UCSD-AML1 (cell line): Measurements from ENCODE around the gene RNF113B.

Source experiments
- DNase-seq: peaks from one replicate; lab custom pipeline; 2025; ENCODE audit not compliant: unreplicated experiment; lab: John Stamatoyannopoulos, UW

The RNF113B gene

DNA sequence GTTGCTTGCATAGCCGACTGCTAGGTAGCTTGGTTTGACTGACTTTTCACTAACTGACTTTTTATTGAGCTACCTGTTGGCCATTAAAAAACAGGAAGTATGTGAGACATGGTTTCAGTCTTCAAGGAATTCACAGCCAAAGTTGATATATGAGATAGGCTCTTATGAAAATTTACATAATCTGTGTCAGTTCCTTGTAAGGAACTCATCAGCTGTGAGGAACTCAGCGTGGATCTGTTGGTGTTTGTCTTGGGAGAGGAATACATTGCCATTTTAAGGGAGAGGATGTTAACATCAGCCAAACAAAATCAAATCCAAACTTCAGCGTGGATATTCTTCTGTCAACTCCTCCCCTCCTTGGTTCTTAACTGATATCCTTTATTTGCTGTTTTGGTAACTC lies 2.0 kb downstream of the RNF113B start:
- DNase-seq = no peak

DNA sequence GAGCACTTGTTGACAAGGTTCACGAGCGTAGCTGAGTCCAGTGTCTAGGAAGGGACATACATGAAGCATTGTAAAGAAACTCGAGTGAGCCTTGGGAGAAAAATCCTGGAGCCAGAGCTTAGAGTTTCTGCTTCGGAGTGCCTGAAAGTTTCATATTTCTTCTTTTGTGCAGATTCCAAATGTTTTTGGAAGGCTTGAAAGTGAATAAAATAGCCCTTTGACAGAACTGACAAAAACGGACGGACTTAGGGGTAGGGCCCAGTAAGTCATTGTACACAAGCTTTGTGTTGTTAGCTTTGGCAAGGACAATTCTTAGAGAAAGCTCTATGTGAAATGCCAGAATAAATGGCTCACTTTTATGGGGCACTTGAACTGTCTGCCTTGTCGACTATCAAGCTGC lies 2.8 kb downstream of the RNF113B start:
- no peak for DNase-seq

- no peak for DNase-seq
Measured at GRCh38 chr13:98173431-98174152, 3.5 kb downstream of the RNF113B start.

- no peak for DNase-seq
Measured at GRCh38 chr13:98172590-98173422, 4.3 kb downstream of the RNF113B start.

DNA sequence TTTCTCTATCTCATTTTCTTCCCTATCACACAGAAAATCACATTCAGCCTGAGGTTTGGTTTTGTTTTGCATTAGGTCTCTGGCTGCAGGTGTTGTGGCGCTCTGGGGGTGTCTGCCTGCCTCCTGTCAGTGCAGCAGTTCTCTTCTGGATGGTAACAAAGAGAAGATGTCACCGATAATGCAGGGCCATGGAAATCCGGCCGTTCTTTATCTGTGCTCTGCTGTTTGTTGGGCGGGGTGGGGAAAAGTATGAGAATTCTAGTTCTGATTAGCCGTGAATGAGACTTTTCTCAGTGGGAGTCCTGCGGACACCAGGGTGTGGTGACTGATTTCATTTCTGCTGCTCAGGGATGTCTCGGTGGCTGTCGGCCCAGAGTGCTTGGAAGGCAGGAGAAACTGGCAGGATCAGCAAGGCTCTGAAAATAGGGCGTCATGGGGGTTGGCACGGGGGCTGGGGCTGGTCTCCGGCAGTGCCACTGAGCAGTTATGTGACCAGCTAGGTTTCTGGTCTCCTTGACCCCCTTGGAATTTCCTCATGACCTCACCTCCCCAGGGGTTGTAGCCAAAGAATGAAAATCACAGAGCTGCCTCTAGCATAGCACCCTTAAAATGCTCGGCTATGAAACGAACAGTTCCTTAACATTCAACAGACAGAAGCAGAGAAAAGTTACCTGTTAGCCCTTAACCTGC lies 5.0 kb downstream of the RNF113B start:
- DNase-seq = no peak

- no peak for DNase-seq
Measured at GRCh38 chr13:98169331-98169730, 7.7 kb downstream of the RNF113B start.

DNA sequence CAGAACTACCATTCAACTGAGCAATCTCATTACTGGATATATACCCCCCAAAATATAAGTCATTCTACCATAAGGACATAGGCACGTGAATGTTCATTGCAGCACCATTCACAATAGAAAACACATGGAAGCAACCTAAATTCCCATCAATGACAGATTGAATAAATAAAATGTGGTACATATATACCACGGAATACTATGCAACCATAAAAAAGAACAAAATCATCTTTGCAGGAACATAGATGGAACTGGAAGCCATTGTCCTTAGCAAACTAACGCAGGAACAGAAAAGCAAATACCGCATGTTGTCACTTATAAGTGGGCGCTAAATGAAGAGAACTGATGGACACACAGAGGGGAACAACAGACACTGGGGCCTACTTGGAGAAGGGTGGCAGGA lies 14.1 kb downstream of the RNF113B start:
- no peak for DNase-seq

DNA sequence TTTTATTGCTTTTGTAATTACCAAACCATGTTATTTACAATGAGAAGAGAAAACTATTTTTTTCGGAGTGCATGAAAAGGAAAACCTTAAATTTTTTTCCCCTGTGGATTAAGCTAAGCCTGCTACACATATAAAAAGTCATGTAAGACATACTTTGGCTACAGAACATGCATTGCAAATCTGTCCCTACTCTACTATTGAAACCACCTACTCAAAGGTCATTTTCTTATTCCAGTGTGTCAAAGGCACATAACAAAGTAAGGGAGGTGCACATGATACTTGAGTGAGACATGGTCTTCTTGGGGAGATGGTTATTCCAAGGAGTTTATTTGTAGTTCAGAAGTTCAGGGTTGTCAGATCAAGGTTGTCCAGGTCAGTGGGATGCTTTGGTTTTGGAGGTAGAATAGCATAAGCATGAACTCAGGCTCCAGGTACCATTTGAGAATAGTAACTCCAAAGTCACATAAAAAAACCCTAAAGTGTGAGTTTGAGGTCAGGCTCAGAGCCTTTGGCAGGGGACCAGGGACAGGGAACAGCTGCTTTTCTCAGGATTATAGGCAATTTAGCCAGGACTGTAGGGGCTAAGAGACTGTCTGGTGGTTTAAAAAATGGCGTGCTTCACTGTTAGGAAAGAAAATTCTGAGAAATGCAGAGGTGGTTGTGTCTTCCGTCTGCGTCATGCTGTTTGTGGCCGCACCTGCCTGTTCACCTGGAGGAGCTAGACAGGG lies 18.7 kb downstream of the RNF113B start:
- DNase-seq = no peak

GRCh38 chr13:98157609-98158008 lies 19.5 kb downstream of the RNF113B start:
- DNase-seq = no peak

- no peak for DNase-seq
Measured at GRCh38 chr13:98157188-98157587, 19.9 kb downstream of the RNF113B start.

DNA sequence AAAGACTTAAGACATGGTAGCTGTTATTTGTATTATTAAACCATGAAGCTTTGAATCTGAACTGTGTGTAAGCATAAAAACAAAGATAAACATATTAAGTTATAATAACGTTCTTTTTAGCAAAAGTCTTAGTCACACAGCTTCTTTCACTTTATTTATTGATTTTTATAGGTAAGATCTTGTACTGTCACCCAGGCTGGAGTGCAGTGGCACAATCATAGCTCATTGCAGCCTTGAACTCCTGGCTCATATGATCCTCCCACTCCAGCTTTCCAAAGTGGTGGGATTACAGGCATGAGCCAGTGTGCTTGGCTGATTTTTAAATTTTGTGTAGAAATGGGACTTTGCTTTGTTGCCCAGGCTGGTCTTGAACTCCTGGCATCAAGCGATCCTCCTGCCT lies 20.8 kb downstream of the RNF113B start:
- DNase-seq = no peak

GRCh38 chr13:98155475-98156109 lies 21.5 kb downstream of the RNF113B start:
- DNase-seq = no peak

- no peak for DNase-seq
Measured at GRCh38 chr13:98150832-98151479, 26.1 kb downstream of the RNF113B start.

- DNase-seq = no peak
Measured at GRCh38 chr13:98147521-98147920, 29.5 kb downstream of the RNF113B start.

DNA sequence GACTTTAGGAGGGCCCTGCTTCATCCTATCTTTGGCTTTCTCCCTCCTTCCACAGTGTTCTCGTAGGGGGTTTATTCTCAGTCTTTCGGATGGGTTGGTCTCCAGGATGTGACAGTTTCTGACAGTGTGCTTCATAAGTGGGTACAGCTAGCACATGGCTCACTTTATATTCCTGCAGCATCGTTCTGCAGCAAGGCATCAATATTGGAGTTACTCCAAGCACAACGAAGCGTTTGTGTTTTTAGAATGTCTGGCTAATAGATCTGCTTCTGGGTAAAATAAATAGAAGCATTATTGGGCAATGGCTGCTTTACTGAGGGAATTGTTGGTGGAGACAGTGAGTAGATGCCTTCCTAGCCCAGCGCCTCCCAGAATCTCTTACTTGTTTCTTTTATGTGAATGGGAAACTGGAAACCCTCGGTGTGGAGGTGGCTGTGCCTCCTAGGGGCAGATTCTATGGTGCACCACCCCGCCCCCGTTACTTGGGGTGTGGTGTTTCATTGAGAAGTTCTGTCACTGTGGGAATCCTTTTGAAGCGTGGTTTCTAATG lies 32.2 kb downstream of the RNF113B start:
- no peak for DNase-seq

GRCh38 chr13:98144027-98144741 lies 32.9 kb downstream of the RNF113B start:
- DNase-seq = no peak

DNA sequence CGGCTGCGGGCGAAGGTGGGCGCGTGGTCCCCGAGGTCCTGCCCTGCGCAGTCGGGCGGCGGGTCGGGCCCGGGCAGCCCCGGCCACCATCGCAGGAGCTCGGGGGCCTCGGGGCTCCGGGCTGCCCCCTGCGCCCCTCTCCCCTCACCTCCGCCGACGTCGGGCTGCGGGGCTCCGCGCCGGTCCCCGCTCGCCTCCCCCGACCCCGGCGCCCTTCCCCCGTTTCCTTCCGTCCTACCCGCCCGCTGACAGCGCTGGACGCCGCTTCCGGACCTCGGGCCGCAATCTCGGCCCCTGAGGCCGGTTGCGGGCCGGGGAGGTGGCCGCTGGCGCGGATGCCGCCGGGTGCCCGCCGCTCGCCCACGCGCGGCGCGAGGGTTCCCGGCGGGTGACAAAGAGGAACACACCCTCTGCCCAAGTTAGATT lies 33.5 kb downstream of the RNF113B start:
- DNase-seq = no peak

DNA sequence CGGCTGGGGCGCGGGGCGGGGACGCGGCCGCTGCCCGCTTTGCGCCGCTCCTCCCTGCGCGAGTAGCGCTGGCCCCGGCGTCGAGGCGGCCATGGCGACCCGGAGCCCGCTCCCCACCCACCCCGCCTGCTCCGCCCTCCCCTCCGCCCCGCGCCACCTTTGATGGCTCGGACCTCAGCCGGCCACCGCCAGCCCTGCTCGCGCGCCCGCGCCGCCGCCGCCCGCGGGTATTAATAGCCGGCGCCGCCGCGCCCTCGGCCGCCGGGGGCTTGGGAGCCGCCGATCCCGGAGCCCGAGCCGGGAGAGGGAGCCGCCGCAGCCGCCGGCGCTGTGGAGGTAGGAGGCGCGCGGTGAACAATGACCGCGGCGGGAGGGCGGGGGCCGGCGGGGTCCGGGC lies 33.9 kb downstream of the RNF113B start:
- no peak for DNase-seq
